Measurements from ENCODE around the gene ZFC3H1. TPM values are rescaled to one million over a fixed set of nuclear protein-coding genes. Genes with fewer than 3 reads are reported as not detected.
A peak's percentile ranks its signal among the peaks of the same experiment; 100 is the strongest.

ZFC3H1 gene
- total RNA-seq, 1 donor from 2014 or later: 44.8 TPM

- ATAC-seq: no peak
- intact Hi-C loops (cut with DNase I): no loop called here
- peaks cover 68% of the 10 kb centered on the region for H3K36me3 ChIP-seq
Observed at GRCh38 chr12:71648537-71648936, 15.1 kb downstream of the ZFC3H1 start.

DNA sequence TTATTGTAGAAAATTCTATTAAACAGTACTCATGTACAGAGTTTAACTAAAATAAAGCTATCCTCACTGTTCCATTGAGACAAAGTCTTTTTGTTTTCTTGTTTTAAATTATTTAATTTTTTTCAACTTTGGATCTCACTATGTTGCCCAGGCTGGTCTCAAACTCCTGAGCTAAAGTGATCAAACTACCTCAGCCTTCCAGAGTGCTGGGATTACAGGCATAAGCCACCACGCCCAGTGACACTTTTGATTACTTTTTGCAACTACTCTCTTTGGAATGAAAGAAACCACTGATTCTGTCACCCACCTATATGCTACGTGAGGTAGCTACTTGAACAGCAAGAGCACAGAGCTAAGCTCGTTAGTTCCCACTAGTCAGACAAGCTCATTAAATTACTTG is 17.1 kb downstream of the ZFC3H1 start:
- TF ChIP-seq, protein P1, sequence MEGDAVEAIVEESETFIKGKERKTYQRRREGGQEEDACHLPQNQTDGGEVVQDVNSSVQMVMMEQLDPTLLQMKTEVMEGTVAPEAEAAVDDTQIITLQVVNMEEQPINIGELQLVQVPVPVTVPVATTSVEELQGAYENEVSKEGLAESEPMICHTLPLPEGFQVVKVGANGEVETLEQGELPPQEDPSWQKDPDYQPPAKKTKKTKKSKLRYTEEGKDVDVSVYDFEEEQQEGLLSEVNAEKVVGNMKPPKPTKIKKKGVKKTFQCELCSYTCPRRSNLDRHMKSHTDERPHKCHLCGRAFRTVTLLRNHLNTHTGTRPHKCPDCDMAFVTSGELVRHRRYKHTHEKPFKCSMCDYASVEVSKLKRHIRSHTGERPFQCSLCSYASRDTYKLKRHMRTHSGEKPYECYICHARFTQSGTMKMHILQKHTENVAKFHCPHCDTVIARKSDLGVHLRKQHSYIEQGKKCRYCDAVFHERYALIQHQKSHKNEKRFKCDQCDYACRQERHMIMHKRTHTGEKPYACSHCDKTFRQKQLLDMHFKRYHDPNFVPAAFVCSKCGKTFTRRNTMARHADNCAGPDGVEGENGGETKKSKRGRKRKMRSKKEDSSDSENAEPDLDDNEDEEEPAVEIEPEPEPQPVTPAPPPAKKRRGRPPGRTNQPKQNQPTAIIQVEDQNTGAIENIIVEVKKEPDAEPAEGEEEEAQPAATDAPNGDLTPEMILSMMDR (IDR thresholded peaks at IDR 0.05): no peak
- H3K4me3 ChIP-seq: no peak overlapping the region
- intact Hi-C loops (cut with DNase I): no loop called here
- H3K36me3 ChIP-seq: peaks cover 82% of the 10 kb centered on the region
- ATAC-seq (no peak), DNase-seq (no peak)
- no peaks in the 10 kb centered on the region for H3K27me3 ChIP-seq
- H3K4me1 ChIP-seq: no peaks in the 10 kb centered on the region
- H3K27ac ChIP-seq: no peak overlapping the region
- H3K9me3 ChIP-seq: no peaks in the 10 kb centered on the region

More at GRCh38 chr12:71648537-71648936, 15.1 kb downstream of the ZFC3H1 start:
- TF ChIP-seq, protein P1 (IDR thresholded peaks at IDR 0.05): no peak
- no peak for DNase-seq
- no peaks in the 10 kb centered on the region for H3K4me1 ChIP-seq
- H3K9me3 ChIP-seq: no peaks in the 10 kb centered on the region
- no peak overlapping the region for H3K4me3 ChIP-seq
- no peaks in the 10 kb centered on the region for H3K27me3 ChIP-seq
- no peak overlapping the region for H3K27ac ChIP-seq

- ATAC-seq: peak; percentile 67
- DNase-seq: no peak
- TF ChIP-seq, protein P1 (IDR thresholded peaks at IDR 0.05): no peak
- Histone ChIP-seq H3K4me1 (no peaks in the 10 kb centered on the region), H3K36me3 (peaks cover 94% of the 10 kb centered on the region), H3K27me3 (no peaks in the 10 kb centered on the region), H3K27ac (no peak overlapping the region), H3K4me3 (no peak overlapping the region), H3K9me3 (no peaks in the 10 kb centered on the region)
- intact Hi-C loops (cut with DNase I): no loop called here
Observed at GRCh38 chr12:71645268-71645667, 18.4 kb downstream of the ZFC3H1 start.

- TF ChIP-seq, protein P1 (IDR thresholded peaks at IDR 0.05): no peak
- no peak overlapping the region for H3K27ac ChIP-seq
- no peaks in the 10 kb centered on the region for H3K9me3 ChIP-seq
- H3K27me3 ChIP-seq: no peaks in the 10 kb centered on the region
- H3K36me3 ChIP-seq: peaks cover 99% of the 10 kb centered on the region
- ATAC-seq (no peak), DNase-seq (no peak)
- H3K4me1 ChIP-seq: no peaks in the 10 kb centered on the region
- intact Hi-C loops (cut with DNase I): no loop called here
- no peak overlapping the region for H3K4me3 ChIP-seq
Observed at GRCh38 chr12:71642264-71642663, 21.4 kb downstream of the ZFC3H1 start.

GRCh38 chr12:71641390-71641789 is 22.3 kb downstream of the ZFC3H1 start:
- intact Hi-C loops (cut with DNase I): no loop called here
- Histone ChIP-seq H3K4me1 (no peaks in the 10 kb centered on the region), H3K36me3 (peaks cover 99% of the 10 kb centered on the region), H3K27me3 (no peaks in the 10 kb centered on the region), H3K27ac (no peak overlapping the region), H3K9me3 (no peaks in the 10 kb centered on the region), H3K4me3 (no peak overlapping the region)
- TF ChIP-seq, protein P1 (IDR thresholded peaks at IDR 0.05): no peak
- DNase-seq: no peak
- no peak for ATAC-seq

DNA sequence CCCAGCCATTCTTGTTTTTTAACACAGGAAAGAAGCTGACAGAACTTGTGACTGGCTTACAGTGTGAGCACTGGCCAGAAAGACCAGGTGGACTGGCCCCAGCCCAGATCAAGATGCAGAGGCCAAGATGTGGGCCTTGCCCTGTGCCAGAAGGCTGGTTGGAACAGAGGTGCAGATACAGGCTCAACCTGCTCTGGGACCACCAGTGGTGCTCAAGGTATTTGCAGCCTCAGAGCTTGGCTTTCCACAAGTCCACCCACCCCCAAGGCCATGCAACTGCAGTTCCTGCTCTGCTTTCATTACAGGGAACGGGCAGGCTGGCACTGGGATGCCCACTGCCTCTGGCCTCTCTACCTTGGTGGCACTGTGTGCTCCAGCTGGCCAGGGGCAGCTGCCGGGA is 23.3 kb downstream of the ZFC3H1 start:
- no peak overlapping the region for H3K27ac ChIP-seq
- H3K4me1 ChIP-seq: no peaks in the 10 kb centered on the region
- no peak overlapping the region for H3K4me3 ChIP-seq
- no peaks in the 10 kb centered on the region for H3K9me3 ChIP-seq
- TF ChIP-seq, protein P1 (IDR thresholded peaks at IDR 0.05): no peak
- peaks cover 99% of the 10 kb centered on the region for H3K36me3 ChIP-seq
- no peaks in the 10 kb centered on the region for H3K27me3 ChIP-seq
- DNase-seq (no peak), ATAC-seq (no peak)
- intact Hi-C loops (cut with DNase I): no loop called here
